ENCODE measurements around the gene ARFGEF3. TPM values are rescaled to one million over a fixed set of nuclear protein-coding genes. Genes with fewer than 3 reads are reported as not detected.

ARFGEF3 gene
- total and polyA plus RNA-seq, 2 experiments from 2014 or later = 0.43 to 1.1 TPM

DNA sequence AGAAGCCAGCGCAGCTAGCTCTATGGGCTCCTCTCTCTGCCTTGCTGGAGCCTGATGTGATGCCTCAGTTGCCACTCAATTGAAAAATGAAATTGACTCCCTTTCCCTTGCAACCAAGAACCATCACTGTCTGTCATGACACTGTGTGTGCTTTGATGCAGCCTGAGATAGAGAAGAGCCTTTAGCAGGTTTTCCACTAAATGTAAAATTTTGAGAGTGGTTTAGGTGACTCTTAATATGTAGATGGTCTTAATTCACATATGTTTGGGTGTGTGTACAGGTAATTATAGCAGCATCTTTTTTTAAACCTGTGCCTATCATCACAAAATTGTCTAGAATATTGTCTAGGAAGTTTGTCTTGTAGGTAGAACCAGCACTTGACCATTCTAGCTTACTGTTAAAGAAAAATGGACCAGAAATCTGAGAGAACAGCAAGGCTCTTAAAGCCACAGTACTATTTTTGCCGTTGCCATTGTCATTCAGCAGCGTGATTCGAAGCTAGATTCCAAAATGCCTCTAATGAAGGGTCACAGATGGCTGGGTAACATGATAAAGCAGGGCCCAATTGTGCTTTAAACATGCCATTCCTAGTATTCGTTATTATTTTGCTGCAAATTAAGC, 1.3 kb downstream of the ARFGEF3 start:
- TF ChIP-seq, protein P1, sequence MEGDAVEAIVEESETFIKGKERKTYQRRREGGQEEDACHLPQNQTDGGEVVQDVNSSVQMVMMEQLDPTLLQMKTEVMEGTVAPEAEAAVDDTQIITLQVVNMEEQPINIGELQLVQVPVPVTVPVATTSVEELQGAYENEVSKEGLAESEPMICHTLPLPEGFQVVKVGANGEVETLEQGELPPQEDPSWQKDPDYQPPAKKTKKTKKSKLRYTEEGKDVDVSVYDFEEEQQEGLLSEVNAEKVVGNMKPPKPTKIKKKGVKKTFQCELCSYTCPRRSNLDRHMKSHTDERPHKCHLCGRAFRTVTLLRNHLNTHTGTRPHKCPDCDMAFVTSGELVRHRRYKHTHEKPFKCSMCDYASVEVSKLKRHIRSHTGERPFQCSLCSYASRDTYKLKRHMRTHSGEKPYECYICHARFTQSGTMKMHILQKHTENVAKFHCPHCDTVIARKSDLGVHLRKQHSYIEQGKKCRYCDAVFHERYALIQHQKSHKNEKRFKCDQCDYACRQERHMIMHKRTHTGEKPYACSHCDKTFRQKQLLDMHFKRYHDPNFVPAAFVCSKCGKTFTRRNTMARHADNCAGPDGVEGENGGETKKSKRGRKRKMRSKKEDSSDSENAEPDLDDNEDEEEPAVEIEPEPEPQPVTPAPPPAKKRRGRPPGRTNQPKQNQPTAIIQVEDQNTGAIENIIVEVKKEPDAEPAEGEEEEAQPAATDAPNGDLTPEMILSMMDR (IDR thresholded peaks at IDR 0.05; ENCODE audit: low read depth, low read length) = no peak
- DNase-seq (ENCODE audit: low read depth in 1 of 2, low spot score in 1 of 2) = no peak
- no peak overlapping the region for H3K27ac ChIP-seq
- no peaks in the 10 kb centered on the region for H3K4me1 ChIP-seq (ENCODE audit: low read depth)
- no peaks in the 10 kb centered on the region for H3K36me3 ChIP-seq
- H3K4me3 ChIP-seq = no peak overlapping the region
- no peaks in the 10 kb centered on the region for H3K9me3 ChIP-seq (ENCODE audit: low read depth)
- peaks cover 95% of the 10 kb centered on the region for H3K27me3 ChIP-seq

- no peaks in the 10 kb centered on the region for H3K27me3 ChIP-seq
- no peak for DNase-seq (ENCODE audit: low read depth in 1 of 2, low spot score in 1 of 2)
- H3K9me3 ChIP-seq (ENCODE audit: low read depth) = peaks cover 3% of the 10 kb centered on the region
- no peaks in the 10 kb centered on the region for H3K4me1 ChIP-seq (ENCODE audit: low read depth)
- H3K27ac ChIP-seq = no peak overlapping the region
- TF ChIP-seq, protein P1 (IDR thresholded peaks at IDR 0.05; ENCODE audit: low read depth, low read length) = no peak
- H3K4me3 ChIP-seq = no peak overlapping the region
- no peaks in the 10 kb centered on the region for H3K36me3 ChIP-seq
These were observed 13.9 kb downstream of the ARFGEF3 start for GRCh38 chr6:138175596-138175995.

- Histone ChIP-seq H3K27me3 (no peaks in the 10 kb centered on the region), H3K4me3 (no peak overlapping the region), H3K4me1 (ENCODE audit: low read depth) (no peaks in the 10 kb centered on the region), H3K27ac (no peak overlapping the region), H3K36me3 (no peaks in the 10 kb centered on the region), H3K9me3 (ENCODE audit: low read depth) (peaks cover 3% of the 10 kb centered on the region)
- TF ChIP-seq, protein P1 (IDR thresholded peaks at IDR 0.05; ENCODE audit: low read depth, low read length) = no peak
- no peak for DNase-seq (ENCODE audit: low read depth in 1 of 2, low spot score in 1 of 2)
These were observed 15.0 kb downstream of the ARFGEF3 start for GRCh38 chr6:138176652-138177232.

DNA sequence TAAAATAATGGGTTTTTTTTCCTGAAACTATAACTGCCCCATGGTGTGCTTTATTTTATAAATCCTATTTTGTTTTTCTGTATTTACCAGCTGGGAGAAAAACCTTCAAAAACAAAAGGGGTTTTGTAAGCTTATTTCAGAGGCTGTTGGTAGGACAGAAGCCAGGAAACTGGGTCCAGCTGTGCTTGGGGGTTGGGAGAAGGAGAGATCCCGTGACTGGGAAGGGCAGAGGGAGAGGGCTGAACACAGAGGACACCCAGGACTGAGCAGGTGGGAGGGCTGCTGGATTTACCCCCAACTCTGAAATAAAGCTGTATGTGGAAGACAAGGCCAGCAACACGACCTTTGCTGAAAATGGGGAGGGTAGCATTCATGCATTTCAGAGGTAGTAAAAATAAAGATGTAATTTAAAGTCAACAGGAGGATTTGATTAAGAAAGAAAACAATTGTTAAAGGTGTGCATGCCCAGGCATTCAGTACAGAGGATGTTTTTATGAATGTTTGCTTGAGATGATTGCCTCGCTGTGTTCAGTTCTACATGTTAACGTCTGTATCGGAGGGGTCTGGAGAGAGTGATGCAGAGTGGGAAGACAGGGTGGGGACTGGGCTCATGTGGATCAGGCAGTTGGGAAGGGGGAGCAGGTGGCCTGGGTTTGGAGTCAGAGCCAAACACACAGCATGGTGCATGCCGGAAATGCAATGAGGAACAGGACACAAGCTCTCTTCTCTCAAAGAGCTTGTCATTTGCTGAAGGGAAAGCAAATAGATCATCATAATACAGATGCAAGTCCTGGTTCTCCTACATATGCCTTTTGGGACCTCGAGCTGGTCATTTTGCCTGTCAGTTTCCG, 21.4 kb downstream of the ARFGEF3 start:
- TF ChIP-seq, protein P1 (IDR thresholded peaks at IDR 0.05; ENCODE audit: low read depth, low read length) = no peak
- no peaks in the 10 kb centered on the region for H3K9me3 ChIP-seq (ENCODE audit: low read depth)
- DNase-seq (ENCODE audit: low read depth in 1 of 2, low spot score in 1 of 2) = no peak
- H3K4me3 ChIP-seq = no peak overlapping the region
- H3K4me1 ChIP-seq (ENCODE audit: low read depth) = peaks cover 1% of the 10 kb centered on the region
- H3K36me3 ChIP-seq = no peaks in the 10 kb centered on the region
- H3K27me3 ChIP-seq = no peaks in the 10 kb centered on the region
- no peak overlapping the region for H3K27ac ChIP-seq

DNA sequence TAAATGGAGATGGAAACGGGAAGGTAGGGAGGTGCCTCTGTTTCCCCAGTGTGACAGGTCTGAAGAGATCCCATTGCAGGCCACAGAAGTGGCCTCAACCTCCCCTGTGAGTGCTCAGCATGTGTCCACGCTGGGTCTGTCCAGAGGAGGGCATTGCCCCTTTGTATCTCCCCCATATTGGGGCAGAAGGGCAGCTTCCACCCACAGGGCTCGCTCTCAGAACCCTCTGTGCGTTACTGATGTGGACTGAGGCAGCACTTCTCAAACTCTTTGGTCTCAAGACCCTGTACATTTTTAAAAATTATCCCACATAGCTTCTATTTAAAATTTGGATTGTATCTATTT, 22.0 kb downstream of the ARFGEF3 start:
- no peak for DNase-seq (ENCODE audit: low read depth in 1 of 2, low spot score in 1 of 2)
- no peak overlapping the region for H3K27ac ChIP-seq
- TF ChIP-seq, protein P1 (IDR thresholded peaks at IDR 0.05; ENCODE audit: low read depth, low read length) = no peak

More for the DNA sequence above, 22.0 kb downstream of the ARFGEF3 start:
- H3K9me3 ChIP-seq (ENCODE audit: low read depth) = no peaks in the 10 kb centered on the region
- no peaks in the 10 kb centered on the region for H3K36me3 ChIP-seq
- H3K4me3 ChIP-seq = no peak overlapping the region
- peaks cover 5% of the 10 kb centered on the region for H3K4me1 ChIP-seq (ENCODE audit: low read depth)
- H3K27me3 ChIP-seq = no peaks in the 10 kb centered on the region
